GM23338 (cell line): ENCODE data around the gene DOCK1. TPM values are rescaled to one million over a fixed set of nuclear protein-coding genes. Genes with fewer than 3 reads are reported as not detected.

Experiments used
- ATAC-seq: fragments of 200-7000 bp; cut with Tn5 transposase; 3 replicates; pipeline ENCODE4 v1.9.1; 2020
- DNase-seq: peaks from one replicate; pipeline ENCODE4 v3.0.0-alpha.2; 2015; ENCODE audit warnings: low spot score
- H2AFZ ChIP-seq: fragments of 200-600 bp; sonication (generic); 2 replicates; pipeline ENCODE4 v1.8.0; 2016; ENCODE audit warnings: antibody characterized with exemption, mild to moderate bottlenecking, moderate library complexity
- H3F3A ChIP-seq: fragments of 200-600 bp; sonication (generic); replicated peaks from 2 replicates; pipeline ENCODE4 v1.8.0; 2017; ENCODE audit warnings: antibody characterized with exemption, mixed run types, low read depth
- H3K27ac ChIP-seq: fragments of 200-600 bp; sonication (generic); 2 replicates; pipeline ENCODE4 v1.6.1; 2016; ENCODE audit warnings: low read depth
- H3K27me3 ChIP-seq: fragments of 200-600 bp; sonication (generic); 2 replicates; pipeline ENCODE4 v1.8.0; 2016; ENCODE audit warnings: mild to moderate bottlenecking, mixed run types, moderate library complexity; ENCODE audit not compliant: insufficient read depth
- H3K36me3 ChIP-seq: fragments of 200-600 bp; sonication (generic); 2 replicates; pipeline ENCODE4 v1.8.0; 2016; ENCODE audit warnings: mild to moderate bottlenecking; ENCODE audit not compliant: insufficient read depth
- H3K4me1 ChIP-seq: fragments of 200-600 bp; sonication (generic); 2 replicates; pipeline ENCODE4 v1.8.0; 2016; ENCODE audit warnings: mild to moderate bottlenecking, moderate library complexity; ENCODE audit not compliant: insufficient read depth
- H3K4me2 ChIP-seq: fragments of 200-600 bp; sonication (generic); 2 replicates; pipeline ENCODE4 v1.7.1; 2017; ENCODE audit warnings: mixed run types
- H3K4me3 ChIP-seq: fragments of 200-600 bp; sonication (generic); 2 replicates; pipeline ENCODE4 v1.6.1; 2016; ENCODE audit warnings: mixed run types
- H3K79me2 ChIP-seq: fragments of 200-600 bp; sonication (generic); replicated peaks from 2 replicates; pipeline ENCODE4 v1.8.0; 2017; ENCODE audit warnings: mild to moderate bottlenecking; ENCODE audit not compliant: insufficient read depth
- H3K9me2 ChIP-seq: fragments of 200-600 bp; sonication (generic); 2 replicates; pipeline ENCODE4 v1.8.0; 2017; ENCODE audit not compliant: insufficient read depth
- H4K20me1 ChIP-seq: fragments of 200-600 bp; sonication (generic); replicated peaks from 2 replicates; pipeline ENCODE4 v1.8.0; 2017; ENCODE audit warnings: mild to moderate bottlenecking; ENCODE audit not compliant: insufficient read depth
- H3K27ac Mint-ChIP-seq: 2 replicates; pipeline ENCODE4 v1.8.0; 2020; ENCODE audit warnings: inconsistent platforms, mild to moderate bottlenecking, moderate library complexity, mixed read lengths
- H3K27me3 Mint-ChIP-seq: 3 replicates; pipeline ENCODE4 v1.8.0; 2022; ENCODE audit warnings: low read depth, mild to moderate bottlenecking, moderate library complexity, mixed read lengths, inconsistent platforms; ENCODE audit not compliant: insufficient read depth, poor library complexity
- H3K36me3 Mint-ChIP-seq: 3 replicates; pipeline ENCODE4 v1.8.0; 2021; ENCODE audit warnings: low read depth, mild to moderate bottlenecking, inconsistent platforms, moderate library complexity, mixed read lengths
- H3K4me1 Mint-ChIP-seq: 3 replicates; pipeline ENCODE4 v1.8.0; 2020; ENCODE audit warnings: mild to moderate bottlenecking, inconsistent platforms, mixed read lengths
- H3K4me3 Mint-ChIP-seq: 3 replicates; pipeline ENCODE4 v1.8.0; 2021; ENCODE audit warnings: moderate library complexity, mild to moderate bottlenecking, inconsistent platforms, mixed read lengths
- H3K9me3 Mint-ChIP-seq: 3 replicates; pipeline ENCODE4 v1.8.0; 2020; ENCODE audit warnings: moderate library complexity, mild to moderate bottlenecking, inconsistent platforms, mixed read lengths
- ETS1 ChIP-seq: IDR thresholded peaks from 2 replicates; pipeline ENCODE4 v1.6.1; 2016; ENCODE audit warnings: antibody characterized with exemption
- EZH2 ChIP-seq: fragments of 200-600 bp; sonication (generic); IDR thresholded peaks from one replicate; pipeline ENCODE4 v1.8.0; 2017; ENCODE audit warnings: antibody characterized with exemption, mild to moderate bottlenecking, low read depth; ENCODE audit not compliant: unreplicated experiment
- EZH2phosphoT487 ChIP-seq: fragments of 200-600 bp; sonication (generic); IDR thresholded peaks from one replicate; pipeline ENCODE4 v1.8.1; 2018; ENCODE audit warnings: antibody characterized with exemption; ENCODE audit not compliant: unreplicated experiment
- NANOG ChIP-seq: IDR thresholded peaks from 2 replicates; pipeline ENCODE4 v1.6.1; 2016; ENCODE audit warnings: antibody characterized with exemption, borderline replicate concordance
- REST ChIP-seq: IDR thresholded peaks from one replicate; pipeline ENCODE4 v1.6.1; 2018; ENCODE audit warnings: antibody characterized with exemption; ENCODE audit not compliant: unreplicated experiment
- STAT1 ChIP-seq: IDR thresholded peaks from one replicate; pipeline ENCODE4 v1.6.1; 2016; ENCODE audit warnings: antibody characterized with exemption; ENCODE audit not compliant: unreplicated experiment
- ZNF114 ChIP-seq: fragments of 250-450 bp; sonication (Bioruptor Pico); IDR thresholded peaks from 2 replicates; pipeline ENCODE4 v1.5.0; 2020; ENCODE audit warnings: mild to moderate bottlenecking, moderate library complexity
- ZNF462 ChIP-seq: fragments of 250-450 bp; sonication (Bioruptor Pico); IDR thresholded peaks from 2 replicates; pipeline ENCODE4 v1.5.0; 2020; ENCODE audit warnings: mild to moderate bottlenecking, moderate library complexity
- polyA plus RNA-seq: library from polyadenylated mRNA; unstranded; fragments of >200 nt; fragmentation: Nextera tagmentation; extraction: Ambion mirVana; gene quantifications from 2 replicates; pipeline ENCODE4 v1.2.1, GENCODE V29; 2016
- total RNA-seq: library from RNA; depleted of rRNA; stranded (reverse); fragments of >200 nt; shearing (Covaris generic); gene quantifications from 2 replicates; pipeline ENCODE4 v1.2.3, GENCODE V29; 2014

DOCK1 gene
- total and polyA plus RNA-seq, 2 experiments from 2014 or later = 13.2 to 55.3 TPM

- TF ChIP-seq REST = no peak
- TF ChIP-seq ETS1 = no peak
- TF ChIP-seq EZH2phosphoT487 = no peak
- TF ChIP-seq EZH2 = no peak
These were observed 271.4 kb downstream of the DOCK1 start (continued) for GRCh38 chr10:127176649-127177048.

GRCh38 chr10:127179612-127180250 lies 274.5 kb downstream of the DOCK1 start:
- peaks cover 11% of the 10 kb centered on the region for H3K4me1 Mint-ChIP-seq
- H3K9me3 Mint-ChIP-seq = no peaks in the 10 kb centered on the region
- H3K4me1 ChIP-seq = no peaks in the 10 kb centered on the region
- H3K27ac Mint-ChIP-seq = no peak overlapping the region
- no peaks in the 10 kb centered on the region for H3K36me3 ChIP-seq
- no peak overlapping the region for H3K4me3 ChIP-seq
- H3K27me3 Mint-ChIP-seq = peaks cover 9% of the 10 kb centered on the region
- 0 out of 2 replicates have a peak, but pooled peaks cover under 1% of the 10 kb centered on the region for H3K9me2 ChIP-seq
- DNase-seq (no peak), ATAC-seq (no peak)
- H3K79me2 ChIP-seq = no peaks in the 10 kb centered on the region
- no peaks in the 10 kb centered on the region for H3F3A ChIP-seq
- no peak overlapping the region for H3K27ac ChIP-seq
- no peak overlapping the region for H2AFZ ChIP-seq
- H3K36me3 Mint-ChIP-seq = no peaks in the 10 kb centered on the region; the same call in 2 of the 3 replicates
- no peak overlapping the region for H3K4me3 Mint-ChIP-seq
- H3K27me3 ChIP-seq = no peaks in the 10 kb centered on the region
- H4K20me1 ChIP-seq = no peaks in the 10 kb centered on the region
- no peak overlapping the region for H3K4me2 ChIP-seq
- TF ChIP-seq ETS1 (no peak), STAT1 (no peak), REST (no peak), ZNF114 (CRISPR knock-in tag) (no peak), ZNF462 (CRISPR knock-in tag) (no peak), NANOG (no peak)
